ENCODE measurements around the gene PPP2R3C.
"Not testable (repeated sequence)": the region's sequence is repeated elsewhere in the genome, so short reads cannot be mapped to it uniquely, and the experiment has no call there.

PPP2R3C gene

DNA sequence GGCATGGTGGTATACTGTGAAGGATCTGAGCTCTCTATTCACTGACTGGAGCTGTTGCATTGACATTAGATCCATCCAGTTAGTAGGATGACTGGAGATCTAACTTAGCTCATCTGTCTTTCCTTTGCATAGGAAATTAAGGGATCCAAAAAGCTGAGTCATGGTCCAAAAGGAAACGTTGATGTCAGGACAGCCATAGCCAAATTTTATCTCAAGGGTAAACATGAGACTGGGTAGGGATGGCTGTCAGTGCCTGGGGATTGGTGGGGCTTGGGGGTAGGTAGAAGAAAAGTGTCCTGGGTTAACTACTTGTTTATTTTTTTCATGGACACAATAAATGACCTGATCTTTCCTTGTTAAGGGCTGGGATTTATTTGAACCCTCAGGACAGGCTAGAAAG lies 71.1 kb downstream of the PPP2R3C start:
- DNase-seq, result no peak

DNA sequence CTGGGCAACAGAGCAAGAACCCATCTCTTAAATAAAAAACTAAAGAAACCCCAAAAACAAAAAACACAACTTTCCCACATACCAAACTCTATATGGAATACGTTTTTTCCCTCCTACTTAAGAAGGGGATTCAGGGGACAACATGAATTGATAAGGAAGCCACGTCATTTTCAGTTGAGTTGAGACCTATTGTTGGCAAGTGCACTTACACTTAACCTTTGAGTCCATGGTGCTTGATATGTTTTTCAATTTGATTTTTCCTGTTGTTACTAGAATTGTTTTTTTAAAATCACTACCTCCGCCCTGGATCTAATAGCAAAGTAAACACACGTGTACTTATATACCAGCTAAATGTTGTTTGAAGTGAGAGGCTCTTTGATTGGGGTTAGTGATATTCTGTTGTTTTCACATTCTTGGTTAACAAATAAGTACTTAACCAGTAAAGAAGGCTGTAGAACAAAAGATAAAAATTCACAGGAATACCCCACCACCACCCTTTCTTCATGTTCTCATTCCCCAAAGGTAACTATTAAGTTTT lies 73.7 kb downstream of the PPP2R3C start:
- no peak for DNase-seq

DNA sequence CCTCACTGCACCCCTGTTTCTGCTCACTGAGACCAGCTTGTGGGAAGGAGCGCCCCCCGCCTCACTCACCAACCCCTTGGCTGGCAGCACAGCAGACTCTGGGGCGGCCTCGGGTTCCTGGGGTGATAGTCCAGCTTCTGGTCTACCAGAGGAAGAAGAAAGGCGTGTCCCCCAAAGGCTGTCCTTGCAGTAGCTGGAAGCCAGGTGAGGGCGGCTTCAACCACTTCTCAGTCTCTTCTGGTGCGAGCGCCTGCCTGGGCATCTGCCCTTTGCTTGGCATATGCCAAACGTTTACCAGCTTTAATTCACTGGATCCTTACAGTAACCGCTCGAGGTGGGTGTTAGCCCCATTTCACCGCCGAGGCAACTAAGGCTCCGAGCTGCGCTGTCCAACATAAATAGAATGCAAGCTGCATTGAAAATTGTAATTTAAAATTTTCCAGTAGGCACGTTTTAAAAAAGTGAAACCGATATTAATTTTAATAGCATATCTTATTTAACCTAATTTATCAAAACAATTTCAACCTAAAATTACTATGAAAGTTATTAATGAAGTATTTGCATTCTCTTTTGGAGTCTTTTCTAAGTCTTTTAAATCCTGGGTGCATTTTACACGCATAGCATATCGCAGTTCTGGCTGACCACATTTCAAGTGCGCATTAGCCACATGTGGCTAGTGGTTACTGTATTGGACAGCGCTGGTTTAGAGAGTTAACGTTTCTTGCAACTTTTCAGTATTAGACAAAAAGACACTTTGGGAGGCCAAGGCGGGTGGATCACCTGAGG lies 74.8 kb downstream of the PPP2R3C start:
- no peak for DNase-seq

DNA sequence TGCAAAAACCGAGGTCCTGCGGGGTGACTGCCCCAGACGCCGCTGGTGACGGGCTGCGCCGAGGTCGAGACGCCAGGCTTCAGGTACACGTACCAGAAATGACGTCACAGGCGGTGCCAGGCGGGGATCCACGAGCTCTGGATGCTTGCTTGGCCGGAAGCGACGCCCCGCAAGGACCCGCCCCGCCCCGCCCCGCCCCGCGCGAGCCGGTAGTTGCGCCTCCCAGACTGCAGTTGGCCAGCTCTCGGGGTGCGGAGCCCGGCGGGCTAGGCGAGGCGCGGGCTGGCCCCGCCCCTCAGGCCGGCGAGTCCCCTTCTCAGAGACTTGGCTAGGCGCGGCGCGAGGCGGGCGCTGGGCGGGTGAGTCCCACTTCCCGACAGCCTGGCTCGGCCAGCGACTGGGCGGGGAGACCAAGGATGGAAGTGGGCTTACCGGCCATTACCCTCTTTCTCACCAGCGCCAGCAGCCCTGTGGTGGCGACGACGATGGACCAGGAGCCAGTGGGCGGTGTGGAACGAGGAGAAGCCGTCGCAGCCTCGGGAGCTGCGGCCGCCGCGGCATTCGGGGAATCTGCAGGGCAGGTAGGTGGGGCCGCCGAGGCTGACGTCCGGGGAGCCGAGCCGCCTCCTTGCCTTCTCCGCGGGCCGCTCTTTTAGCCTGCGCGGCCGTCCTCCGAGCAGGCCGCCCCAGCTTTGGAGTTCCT lies 75.6 kb downstream of the PPP2R3C start, which contains the start of gene FAM177A1:
Gene FAM177A1 (plus strand): TSS at position 225 of the 703 bp plus-strand sequence. CDS start 192 bp downstream, at position 417.
- DNase-seq, result peak; percentile 99

DNA sequence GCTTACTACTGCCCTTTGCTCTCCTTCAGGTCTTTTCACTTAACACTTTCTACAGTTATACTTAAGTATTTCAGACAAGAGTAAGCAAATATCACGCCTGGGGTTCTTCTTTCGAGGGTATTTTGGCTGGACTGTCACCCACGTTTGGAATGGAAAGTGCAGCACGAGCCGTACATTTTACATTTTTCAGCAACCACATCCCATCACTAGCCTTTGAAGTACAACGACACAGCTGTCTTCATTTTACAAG lies 76.1 kb downstream of the PPP2R3C start:
- DNase-seq, result no peak

DNA sequence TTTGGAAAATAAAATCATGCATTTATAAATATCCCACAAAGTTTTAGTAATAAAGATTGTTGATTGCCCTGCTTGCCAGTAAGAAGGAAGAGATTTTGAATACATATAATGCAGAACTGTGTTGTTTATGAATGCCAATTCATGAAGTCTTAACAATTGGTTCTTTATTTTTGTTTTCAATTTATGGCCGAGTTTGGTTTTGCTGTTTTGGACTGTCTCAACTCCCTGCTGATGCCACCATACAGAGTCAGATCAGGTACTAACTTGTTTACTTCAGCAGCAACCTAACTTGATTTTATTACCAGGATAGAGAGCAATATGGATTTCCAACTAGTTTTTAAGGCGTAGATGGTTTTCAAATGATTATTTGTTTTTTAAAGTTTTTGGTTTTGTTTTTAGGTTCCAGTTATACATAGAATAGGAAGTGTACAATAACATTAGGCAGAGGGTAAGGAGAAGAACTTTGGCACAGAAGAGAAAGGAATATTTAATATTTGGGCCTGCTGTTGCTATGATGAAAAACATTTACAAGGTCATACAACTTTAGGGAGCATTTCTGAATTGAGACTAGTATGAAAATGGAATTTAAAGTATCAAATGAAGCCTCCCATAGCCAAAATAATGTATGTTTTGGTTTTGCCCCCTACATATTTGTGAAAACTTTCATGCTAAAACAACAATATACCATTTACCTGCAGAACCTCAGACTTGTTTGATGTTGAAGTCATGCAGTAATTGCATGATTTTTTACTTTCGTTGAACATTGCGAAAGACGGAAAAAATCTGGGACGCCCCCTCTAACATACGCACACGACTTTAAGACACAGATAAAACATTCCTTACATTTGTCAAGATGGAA lies 76.6 kb downstream of the PPP2R3C start:
- no peak for DNase-seq

DNA sequence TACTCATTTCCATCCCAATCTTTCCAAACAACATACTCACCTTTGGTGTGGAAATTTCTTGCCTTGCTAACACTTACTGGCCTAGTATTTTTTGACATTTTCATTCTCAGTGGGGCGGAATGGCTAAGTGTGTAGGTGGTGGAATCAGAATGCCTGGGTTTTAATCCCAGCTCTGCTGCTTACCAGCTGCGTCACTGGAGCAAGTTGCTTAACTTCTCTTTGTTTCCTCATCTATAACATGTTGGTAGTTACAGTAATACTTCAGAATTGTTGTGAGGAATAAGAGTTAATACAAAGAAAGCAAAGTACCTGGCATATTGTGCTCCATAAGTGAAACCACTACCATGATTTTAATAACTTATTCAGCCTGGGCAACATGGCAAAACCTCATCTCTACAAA lies 78.7 kb downstream of the PPP2R3C start:
- no peak for DNase-seq

DNA sequence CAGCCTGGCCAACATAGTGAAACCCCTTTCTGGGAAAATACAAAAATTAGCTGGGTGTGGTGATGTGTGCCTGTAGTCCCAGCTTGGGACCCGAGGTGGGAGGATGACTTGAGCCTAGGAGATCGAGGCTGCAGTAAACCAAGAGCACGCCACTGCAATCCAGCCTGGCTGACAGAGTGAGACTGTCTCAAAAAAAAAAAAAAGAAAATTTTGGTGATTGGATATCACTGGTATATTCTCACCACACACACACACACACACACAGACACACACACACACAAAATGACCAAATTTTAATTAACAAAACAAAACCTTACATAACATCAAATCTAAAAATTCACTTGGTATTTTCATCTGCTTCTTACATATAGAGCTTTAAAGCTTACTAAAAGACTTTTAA lies 79.2 kb downstream of the PPP2R3C start:
- no peak for DNase-seq

DNA sequence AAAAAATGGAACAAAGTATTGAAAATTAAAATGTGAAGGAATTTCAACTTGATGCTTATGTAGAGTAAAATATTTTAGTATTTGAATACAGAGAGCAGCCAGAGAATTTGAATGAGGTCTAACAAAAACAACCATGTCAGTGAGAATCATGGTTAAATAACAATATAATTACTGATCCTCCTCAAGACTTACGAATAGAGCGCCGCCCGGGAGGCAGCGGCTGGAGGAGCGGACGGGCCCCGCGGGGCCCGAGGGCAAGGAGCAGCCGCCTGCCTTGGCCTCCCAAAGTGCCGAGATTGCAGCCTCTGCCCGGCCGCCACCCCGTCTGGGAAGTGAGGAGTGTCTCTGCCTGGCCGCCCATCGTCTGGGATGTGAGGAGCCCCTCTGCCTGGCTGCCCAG lies 83.5 kb downstream of the PPP2R3C start:
- DNase-seq, result not testable (repeated sequence)
